Brain microvascular endothelial cell (primary cell): Measurements from ENCODE around the gene S100A3.
A peak's percentile ranks its signal among the peaks of the same experiment; 100 is the strongest.

Source experiments
- DNase-seq: peaks from one replicate; pipeline ENCODE4 v3.0.0-alpha.2; 2020
- H3K27ac ChIP-seq: fragments of 250-450 bp; sonication (Bioruptor Pico); 2 replicates; pipeline ENCODE4 v1.5.1; 2020; ENCODE audit warnings: mild to moderate bottlenecking, moderate library complexity
- H3K27me3 ChIP-seq: fragments of 250-450 bp; sonication (Bioruptor Pico); replicated peaks from 2 replicates; pipeline ENCODE4 v1.5.1; 2020; ENCODE audit warnings: mild to moderate bottlenecking
- H3K36me3 ChIP-seq: fragments of 250-450 bp; sonication (Bioruptor Pico); replicated peaks from 2 replicates; pipeline ENCODE4 v1.5.1; 2020; ENCODE audit warnings: mild to moderate bottlenecking
- H3K4me3 ChIP-seq: 2 replicates; pipeline ENCODE4 v1.5.1; 2011; ENCODE audit warnings: low read depth, mild to moderate bottlenecking, control low read depth, low read length, moderate library complexity
- CTCF ChIP-seq: IDR thresholded peaks from 2 replicates; pipeline ENCODE4 v1.5.1; 2011; ENCODE audit warnings: low read depth, mild to moderate bottlenecking, moderate library complexity, low read length, control low read depth, inconsistent platforms; ENCODE audit errors: missing control alignments
- in situ Hi-C: cut with HindIII; loops from 2 replicates; pipeline ENCODE4 v1.10.0; 2017; ENCODE audit warnings: low sequenced_read_pairs, low pct_ligation_motif_present

Gene S100A3

GRCh38 chr1:153510984-153511410 is 38.1 kb downstream of the S100A3 start:
- Histone ChIP-seq H3K27me3 (no peaks in the 10 kb centered on the region), H3K36me3 (no peaks in the 10 kb centered on the region), H3K4me3 (no peak overlapping the region), H3K27ac (no peak overlapping the region)
- DNase-seq, result peak; percentile 69
- in situ Hi-C loops, result no loop called here
- peak; percentile 95 for TF ChIP-seq CTCF

- TF ChIP-seq CTCF, result peak; percentile 87
- H3K4me3 ChIP-seq, result no peak overlapping the region
- DNase-seq, result no peak
- in situ Hi-C loops, result no loop called here
- no peaks in the 10 kb centered on the region for H3K36me3 ChIP-seq
- no peak overlapping the region for H3K27ac ChIP-seq
- no peaks in the 10 kb centered on the region for H3K27me3 ChIP-seq
Observed at GRCh38 chr1:153509729-153510354, 39.2 kb downstream of the S100A3 start.

- no peak overlapping the region for H3K27ac ChIP-seq
- DNase-seq, result no peak
- in situ Hi-C loops, result no loop called here
- no peak for TF ChIP-seq CTCF
- no peak overlapping the region for H3K4me3 ChIP-seq
- H3K36me3 ChIP-seq, result no peaks in the 10 kb centered on the region
- H3K27me3 ChIP-seq, result no peaks in the 10 kb centered on the region
Observed at GRCh38 chr1:153509036-153509435, 40.0 kb downstream of the S100A3 start.

GRCh38 chr1:153507926-153508583 is 41.0 kb downstream of the S100A3 start:
- DNase-seq, result no peak
- Histone ChIP-seq H3K4me3 (no peak overlapping the region), H3K36me3 (no peaks in the 10 kb centered on the region), H3K27ac (no peak overlapping the region), H3K27me3 (no peaks in the 10 kb centered on the region)
- TF ChIP-seq CTCF, result no peak
- in situ Hi-C loops, result no loop called here

GRCh38 chr1:153506831-153507413 is 42.1 kb downstream of the S100A3 start:
- no peaks in the 10 kb centered on the region for H3K27me3 ChIP-seq
- H3K36me3 ChIP-seq, result no peaks in the 10 kb centered on the region
- peak; percentile 77 for DNase-seq
- H3K4me3 ChIP-seq, result no peak overlapping the region
- no peak overlapping the region for H3K27ac ChIP-seq
- TF ChIP-seq CTCF, result no peak
- in situ Hi-C loops, result no loop called here

- Histone ChIP-seq H3K27me3 (no peaks in the 10 kb centered on the region), H3K36me3 (no peaks in the 10 kb centered on the region), H3K27ac (no peak overlapping the region), H3K4me3 (no peak overlapping the region)
- in situ Hi-C loops, result no loop called here
- no peak for TF ChIP-seq CTCF
- no peak for DNase-seq
Observed at GRCh38 chr1:153506386-153506785, 42.7 kb downstream of the S100A3 start.
